Osteoblast (primary cell): Measurements from ENCODE around the gene TRUB2. TPM values are rescaled to one million over a fixed set of nuclear protein-coding genes. Genes with fewer than 3 reads are reported as not detected.

Source experiments
- DNase-seq: peaks from one replicate; pipeline ENCODE4 v3.0.0; 2011; ENCODE audit warnings: low spot score, mixed read lengths; ENCODE audit not compliant: insufficient read length; ENCODE audit errors: missing footprints
- H2AFZ ChIP-seq: 2 replicates; pipeline ENCODE4 v1.6.0; 2011; ENCODE audit warnings: mild to moderate bottlenecking, low read length
- H3K27ac ChIP-seq: 2 replicates; pipeline ENCODE4 v1.5.1; 2011; ENCODE audit warnings: mild to moderate bottlenecking, low read depth, low read length, moderate library complexity
- H3K27me3 ChIP-seq: 2 replicates; pipeline ENCODE4 v1.6.0; 2012; ENCODE audit warnings: mild to moderate bottlenecking, control low read depth, inconsistent platforms, low read length, moderate library complexity; ENCODE audit not compliant: insufficient read depth
- H3K36me3 ChIP-seq: 2 replicates; pipeline ENCODE4 v1.5.1; 2011; ENCODE audit warnings: mild to moderate bottlenecking, low read length, control low read depth, moderate library complexity; ENCODE audit not compliant: insufficient read depth
- H3K4me1 ChIP-seq: 2 replicates; pipeline ENCODE4 v1.5.1; 2011; ENCODE audit warnings: mild to moderate bottlenecking, low read length, control low read depth, moderate library complexity; ENCODE audit not compliant: insufficient read depth
- H3K4me2 ChIP-seq: 2 replicates; pipeline ENCODE4 v1.6.0; 2011; ENCODE audit warnings: mild to moderate bottlenecking, low read length; ENCODE audit not compliant: insufficient read depth
- H3K4me3 ChIP-seq: fragments of 200-600 bp; sonication (generic); 3 replicates; pipeline ENCODE4 v1.5.1; 2012; ENCODE audit warnings: mild to moderate bottlenecking, low read length, inconsistent platforms; ENCODE audit not compliant: insufficient read depth
- H3K79me2 ChIP-seq: 2 replicates; pipeline ENCODE4 v1.6.0; 2012; ENCODE audit warnings: mild to moderate bottlenecking, low read length, control low read depth, inconsistent platforms; ENCODE audit not compliant: insufficient read depth
- H3K9me3 ChIP-seq: 2 replicates; pipeline ENCODE4 v1.5.1; 2011; ENCODE audit warnings: low read depth, low read length, control low read depth
- H4K20me1 ChIP-seq: 2 replicates; pipeline ENCODE4 v1.6.0; 2012; ENCODE audit warnings: mild to moderate bottlenecking, low read length, control low read depth; ENCODE audit not compliant: insufficient read depth
- CTCF ChIP-seq: IDR thresholded peaks from 2 replicates; pipeline ENCODE4 v1.5.1; 2011; ENCODE audit warnings: mild to moderate bottlenecking, low read depth, low read length, moderate library complexity; ENCODE audit errors: extremely low read depth
- total RNA-seq: library from RNA; depleted of rRNA; stranded (reverse); fragments of >200 nt; gene quantifications from 2 replicates; pipeline ENCODE4 v1.2.3, GENCODE V29; 2012

The TRUB2 gene
- total RNA-seq, 1 donor: 16.3 TPM

- no peak overlapping the region for H2AFZ ChIP-seq
Measured at GRCh38 chr9:128325629-128326028, 3.4 kb upstream of the TRUB2 start.

DNA sequence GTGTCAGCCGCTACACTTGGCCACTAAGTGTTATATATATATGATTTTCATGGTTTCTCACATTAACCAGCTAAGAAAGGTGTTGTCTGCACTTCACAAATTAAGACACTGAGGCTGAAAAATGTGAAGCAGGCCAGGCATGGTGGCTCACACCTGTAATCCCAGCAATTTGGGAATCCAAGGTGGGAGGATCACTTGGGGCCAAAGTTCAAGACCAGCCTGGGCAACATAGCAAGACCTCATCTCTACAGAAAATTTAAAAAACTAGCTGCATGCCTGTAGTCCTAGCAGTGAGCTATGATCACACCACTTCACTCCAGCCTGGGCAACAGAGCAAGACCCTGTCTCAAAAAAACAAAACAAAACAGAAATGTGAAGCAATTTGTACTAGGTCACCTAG, 2.2 kb upstream of the TRUB2 start:
- Histone ChIP-seq H3K4me3 (no peak overlapping the region), H3K79me2 (peaks cover 47% of the 10 kb centered on the region), H3K4me1 (peaks cover 19% of the 10 kb centered on the region), H4K20me1 (peaks cover 9% of the 10 kb centered on the region), H3K27me3 (no peaks in the 10 kb centered on the region), H3K4me2 (peak overlapping the region; percentile 99), H3K27ac (no peak overlapping the region), H2AFZ (no peak overlapping the region), H3K9me3 (no peaks in the 10 kb centered on the region), H3K36me3 (peaks cover 40% of the 10 kb centered on the region)
- DNase-seq: no peak
- no peak for TF ChIP-seq CTCF

More at GRCh38 chr9:128325629-128326028, 3.4 kb upstream of the TRUB2 start:
- Histone ChIP-seq H3K27ac (no peak overlapping the region), H3K36me3 (peaks cover 40% of the 10 kb centered on the region), H3K4me2 (no peak overlapping the region), H3K79me2 (peaks cover 47% of the 10 kb centered on the region), H4K20me1 (peaks cover 9% of the 10 kb centered on the region), H3K4me3 (no peak overlapping the region), H3K4me1 (peaks cover 19% of the 10 kb centered on the region), H3K27me3 (no peaks in the 10 kb centered on the region), H3K9me3 (no peaks in the 10 kb centered on the region)
- no peak for TF ChIP-seq CTCF
- peak; percentile 56 for DNase-seq

- Histone ChIP-seq H3K4me1 (peaks cover 19% of the 10 kb centered on the region), H3K79me2 (peaks cover 47% of the 10 kb centered on the region), H3K27me3 (no peaks in the 10 kb centered on the region), H2AFZ (no peak overlapping the region), H4K20me1 (peaks cover 9% of the 10 kb centered on the region), H3K4me2 (peak overlapping the region; percentile 99), H3K4me3 (peak overlapping the region; percentile 81), H3K9me3 (no peaks in the 10 kb centered on the region), H3K27ac (no peak overlapping the region), H3K36me3 (peaks cover 40% of the 10 kb centered on the region)
- TF ChIP-seq CTCF: no peak
- DNase-seq: no peak
Measured at GRCh38 chr9:128323791-128324190, 1.5 kb upstream of the TRUB2 start.

- Histone ChIP-seq H3K27ac (peak overlapping the region; percentile 96), H3K4me2 (peak overlapping the region; percentile 99), H3K4me3 (peak overlapping the region; percentile 81), H2AFZ (peak overlapping the region; percentile 100), H3K79me2 (peaks cover 47% of the 10 kb centered on the region), H4K20me1 (peaks cover 9% of the 10 kb centered on the region), H3K36me3 (peaks cover 38% of the 10 kb centered on the region), H3K4me1 (peaks cover 19% of the 10 kb centered on the region), H3K9me3 (no peaks in the 10 kb centered on the region), H3K27me3 (no peaks in the 10 kb centered on the region)
- DNase-seq: peak; percentile 95
- no peak for TF ChIP-seq CTCF
Measured at GRCh38 chr9:128323212-128323730, 1.0 kb upstream of the TRUB2 start.
